Measurements from ENCODE around the gene DAPL1. TPM values are rescaled to one million over a fixed set of nuclear protein-coding genes. Genes with fewer than 3 reads are reported as not detected.

Gene DAPL1, protein sequence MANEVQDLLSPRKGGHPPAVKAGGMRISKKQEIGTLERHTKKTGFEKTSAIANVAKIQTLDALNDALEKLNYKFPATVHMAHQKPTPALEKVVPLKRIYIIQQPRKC
- polyA plus RNA-seq (2013, experiment 1 of 4): not detected
- polyA plus RNA-seq (2013, experiment 2 of 4): not detected
- not detected for polyA plus RNA-seq (2013, experiment 3 of 4)
- 0.69 TPM for polyA plus RNA-seq (2013, experiment 4 of 4)

DNA sequence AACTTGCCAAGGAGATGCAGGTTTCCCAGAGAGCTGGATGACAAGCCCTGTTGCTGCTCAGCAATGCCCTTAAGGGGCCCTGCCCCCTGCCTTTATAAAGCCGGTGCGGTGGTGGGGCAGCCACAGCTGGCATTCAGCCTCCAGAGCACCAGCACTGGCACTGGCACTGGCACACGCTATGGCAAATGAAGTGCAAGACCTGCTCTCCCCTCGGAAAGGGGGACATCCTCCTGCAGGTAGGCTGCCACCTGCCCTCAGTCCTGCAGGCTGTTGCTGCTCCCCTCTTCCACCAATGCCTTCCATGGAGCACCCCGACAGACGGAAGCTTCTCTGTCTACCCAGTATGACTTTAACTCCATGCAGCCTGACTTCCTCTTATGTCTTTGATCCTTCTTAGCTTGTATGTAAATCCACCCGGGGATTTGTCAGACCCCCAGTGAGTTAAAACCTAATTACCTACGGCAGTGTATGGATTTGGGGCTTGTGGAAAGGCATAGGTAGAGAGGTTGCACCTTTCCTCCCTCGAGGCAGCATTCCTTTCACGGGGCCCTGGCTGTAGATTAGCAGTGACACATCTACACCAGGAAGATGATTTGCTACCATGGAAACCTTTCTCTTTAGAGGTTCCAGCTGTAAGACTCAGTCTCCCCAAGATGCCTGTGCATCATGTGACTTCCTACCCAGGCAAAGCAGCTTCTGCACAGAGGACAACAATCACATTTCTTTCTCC is at the start of gene DAPL1:
DAPL1 (plus strand) TSS at position 123 of the 730 bp plus-strand sequence; CDS start at position 179, 56 bp downstream.
- WGBS, 2 experiments: 25 to 32% methylated on average over 10 of the region's 10 CpGs
- Histone ChIP-seq H3K9me3 (ENCODE audit: control insufficient read depth, low read length) (no peaks in the 10 kb centered on the region), H3K27me3 (ENCODE audit: control insufficient read depth, insufficient read depth, low read length, poor library complexity, severe bottlenecking) (no peaks in the 10 kb centered on the region), H3K36me3 (ENCODE audit: control insufficient read depth, insufficient read depth, low read length) (no peaks in the 10 kb centered on the region), H3K4me3 (ENCODE audit: insufficient read depth, low read depth, low read length) (no peak within 1 kb of the TSS), H3K4me1 (ENCODE audit: control insufficient read depth, insufficient read depth, low read length) (peaks cover 24% of the 10 kb centered on the region), H3K27ac (ENCODE audit: insufficient read depth, low read depth, low read length, poor library complexity, severe bottlenecking) (no peak within 1 kb of the TSS)

DNA sequence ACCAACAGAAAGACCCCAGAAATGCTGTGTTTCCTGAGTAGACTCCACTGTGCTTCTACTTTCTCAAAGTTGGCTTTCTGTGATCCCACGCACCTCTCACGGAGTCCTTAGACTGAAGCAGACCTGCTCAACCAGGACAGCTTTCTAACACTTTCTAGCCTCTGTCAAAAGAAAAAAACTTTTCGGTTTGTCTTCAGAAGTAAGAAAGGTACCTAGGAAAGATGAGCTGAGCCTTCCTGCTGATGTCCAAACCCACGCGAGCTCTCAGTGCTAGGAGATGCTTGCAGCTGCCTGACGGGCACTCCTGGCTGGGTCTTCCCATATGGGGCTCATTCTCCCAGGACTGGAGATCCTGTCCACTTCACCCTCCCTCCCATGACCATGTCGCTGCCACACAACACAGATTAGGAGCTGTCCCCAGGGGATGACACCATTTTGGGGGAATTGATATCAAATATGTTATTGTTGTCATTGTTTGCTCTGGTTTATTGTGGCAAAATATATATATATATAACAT is 49.2 kb upstream of the DAPL1 start:
- H3K27ac ChIP-seq (ENCODE audit: insufficient read depth, low read depth, low read length, poor library complexity, severe bottlenecking): peak overlapping the region; percentile 44
- no peaks in the 10 kb centered on the region for H3K27me3 ChIP-seq (ENCODE audit: control insufficient read depth, insufficient read depth, low read length, poor library complexity, severe bottlenecking)
- peaks cover 7% of the 10 kb centered on the region for H3K4me1 ChIP-seq (ENCODE audit: control insufficient read depth, insufficient read depth, low read length)
- 41% methylated on average over 7 of the region's 7 CpGs for WGBS, 2 experiments
- H3K4me3 ChIP-seq (ENCODE audit: insufficient read depth, low read depth, low read length): no peak overlapping the region
- no peaks in the 10 kb centered on the region for H3K36me3 ChIP-seq (ENCODE audit: control insufficient read depth, insufficient read depth, low read length)
- H3K9me3 ChIP-seq (ENCODE audit: control insufficient read depth, low read length): no peaks in the 10 kb centered on the region

DNA sequence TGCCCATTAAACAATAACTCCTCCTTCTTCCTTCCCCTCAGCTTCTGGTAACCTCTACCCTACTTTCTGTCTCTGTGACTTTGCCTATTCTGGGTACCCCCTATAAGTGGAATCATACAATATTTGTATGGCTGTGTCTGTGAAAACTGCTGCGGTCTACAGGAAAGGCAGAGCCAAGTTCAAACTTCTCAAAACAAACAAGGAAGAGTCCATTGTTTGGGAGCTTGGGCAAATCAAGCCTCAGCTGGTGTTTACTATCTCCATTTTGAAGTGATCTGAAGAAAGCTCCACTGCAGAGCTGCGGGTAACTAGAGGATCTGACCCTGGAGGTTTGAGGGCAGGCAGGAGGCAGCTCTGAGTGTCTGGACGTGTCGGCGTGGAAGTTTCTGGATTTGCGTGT is 48.6 kb upstream of the DAPL1 start:
- Histone ChIP-seq H3K27me3 (ENCODE audit: control insufficient read depth, insufficient read depth, low read length, poor library complexity, severe bottlenecking) (no peaks in the 10 kb centered on the region), H3K36me3 (ENCODE audit: control insufficient read depth, insufficient read depth, low read length) (no peaks in the 10 kb centered on the region), H3K4me3 (ENCODE audit: insufficient read depth, low read depth, low read length) (no peak overlapping the region), H3K27ac (ENCODE audit: insufficient read depth, low read depth, low read length, poor library complexity, severe bottlenecking) (no peak overlapping the region), H3K9me3 (ENCODE audit: control insufficient read depth, low read length) (no peaks in the 10 kb centered on the region), H3K4me1 (ENCODE audit: control insufficient read depth, insufficient read depth, low read length) (peaks cover 7% of the 10 kb centered on the region)
- 81 to 86% methylated on average over 6 of the region's 6 CpGs for WGBS, 2 experiments

DNA sequence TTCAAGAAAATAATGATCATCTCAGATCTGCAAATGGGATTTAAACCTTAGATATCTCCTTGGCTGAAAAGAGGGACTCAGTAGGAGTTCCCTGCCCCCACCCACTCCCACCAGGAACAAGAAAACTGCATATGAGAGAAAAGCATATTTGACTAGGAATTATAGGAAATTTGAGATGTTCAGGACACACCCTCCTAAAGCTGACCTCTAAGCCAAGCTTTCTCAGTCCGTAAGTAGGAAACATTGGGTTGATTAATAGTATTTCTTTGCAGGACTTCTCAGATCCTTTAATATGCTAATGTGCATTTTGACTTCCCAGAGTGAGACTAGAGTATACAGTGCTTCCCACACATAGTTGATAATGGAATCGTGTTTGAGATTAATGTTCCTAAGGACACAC is 47.8 kb upstream of the DAPL1 start:
- Histone ChIP-seq H3K9me3 (ENCODE audit: control insufficient read depth, low read length) (no peaks in the 10 kb centered on the region), H3K27me3 (ENCODE audit: control insufficient read depth, insufficient read depth, low read length, poor library complexity, severe bottlenecking) (no peaks in the 10 kb centered on the region), H3K36me3 (ENCODE audit: control insufficient read depth, insufficient read depth, low read length) (no peaks in the 10 kb centered on the region), H3K4me3 (ENCODE audit: insufficient read depth, low read depth, low read length) (no peak overlapping the region), H3K27ac (ENCODE audit: insufficient read depth, low read depth, low read length, poor library complexity, severe bottlenecking) (no peak overlapping the region), H3K4me1 (ENCODE audit: control insufficient read depth, insufficient read depth, low read length) (peaks cover 7% of the 10 kb centered on the region)
- 86 to 88% methylated on average over 2 of the region's 2 CpGs for WGBS, 2 experiments

DNA sequence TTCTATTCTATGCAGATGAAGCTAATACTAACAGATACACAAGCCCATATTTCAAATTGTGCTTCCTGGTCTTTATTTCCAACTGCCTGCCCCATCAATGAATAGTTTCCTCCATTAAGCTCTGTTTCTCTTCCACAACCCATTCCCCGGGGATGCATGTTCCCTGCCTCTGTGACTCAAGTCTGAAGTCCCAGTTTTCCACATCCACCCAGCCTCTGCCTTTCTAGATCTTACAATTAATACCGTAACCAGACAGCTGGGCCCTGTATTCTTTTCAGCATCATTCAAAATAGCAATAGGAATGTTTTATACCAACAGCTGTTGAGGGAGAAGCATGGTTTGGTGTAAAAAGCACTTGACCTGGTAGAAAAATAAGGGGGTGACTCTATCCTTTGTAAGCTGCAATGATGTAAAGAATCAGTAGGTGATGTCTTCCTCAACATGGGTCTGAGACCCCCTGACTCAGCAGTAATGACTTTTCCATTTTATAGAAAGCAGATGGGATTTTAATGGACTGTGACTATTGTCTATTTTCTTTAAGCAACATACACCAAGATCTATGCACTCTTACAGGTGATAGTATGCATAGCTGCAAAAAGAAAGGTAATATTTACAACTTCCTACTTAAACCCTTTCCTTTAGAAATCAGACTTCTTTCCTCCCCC is 46.1 kb upstream of the DAPL1 start:
- 94 to 98% methylated on average over 2 of the region's 2 CpGs for WGBS, 2 experiments
- Histone ChIP-seq H3K4me3 (ENCODE audit: insufficient read depth, low read depth, low read length) (no peak overlapping the region), H3K27ac (ENCODE audit: insufficient read depth, low read depth, low read length, poor library complexity, severe bottlenecking) (no peak overlapping the region), H3K27me3 (ENCODE audit: control insufficient read depth, insufficient read depth, low read length, poor library complexity, severe bottlenecking) (no peaks in the 10 kb centered on the region), H3K9me3 (ENCODE audit: control insufficient read depth, low read length) (no peaks in the 10 kb centered on the region), H3K4me1 (ENCODE audit: control insufficient read depth, insufficient read depth, low read length) (peaks cover 7% of the 10 kb centered on the region), H3K36me3 (ENCODE audit: control insufficient read depth, insufficient read depth, low read length) (no peaks in the 10 kb centered on the region)

DNA sequence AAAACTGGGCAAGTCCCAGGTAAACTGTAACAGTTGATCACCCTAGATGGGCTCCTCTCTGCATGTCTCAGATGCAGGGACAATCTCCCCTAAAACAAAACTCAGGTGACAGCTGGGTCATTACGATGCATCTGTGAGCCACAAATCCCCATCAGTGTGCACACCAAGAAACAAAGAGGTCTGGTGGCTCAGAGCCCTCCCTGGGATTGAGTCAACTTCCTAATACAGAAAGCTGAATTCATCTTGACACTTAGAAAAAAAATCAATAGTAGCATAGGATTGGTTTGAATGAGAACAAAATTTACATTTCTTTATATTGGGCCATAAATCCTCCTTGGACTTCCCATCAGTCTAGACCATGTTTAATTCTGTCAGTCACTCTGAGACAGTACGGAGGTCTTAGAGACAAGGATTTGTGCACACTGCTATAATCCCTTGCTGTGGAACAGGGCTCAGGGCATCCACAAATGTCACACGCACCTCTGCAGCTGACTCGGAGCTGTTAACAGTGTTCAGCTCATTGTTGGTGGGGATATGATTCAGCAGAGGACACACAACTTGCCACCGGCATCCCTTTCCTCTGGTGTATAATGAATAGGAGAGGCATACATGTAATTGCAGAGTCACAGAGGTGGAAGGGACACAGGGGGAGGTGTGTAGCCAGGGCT is 44.5 kb upstream of the DAPL1 start:
- H3K9me3 ChIP-seq (ENCODE audit: control insufficient read depth, low read length): no peaks in the 10 kb centered on the region
- no peaks in the 10 kb centered on the region for H3K27me3 ChIP-seq (ENCODE audit: control insufficient read depth, insufficient read depth, low read length, poor library complexity, severe bottlenecking)
- no peak overlapping the region for H3K4me3 ChIP-seq (ENCODE audit: insufficient read depth, low read depth, low read length)
- WGBS, 2 experiments: 93 to 96% methylated on average over 5 of the region's 5 CpGs
- H3K36me3 ChIP-seq (ENCODE audit: control insufficient read depth, insufficient read depth, low read length): no peaks in the 10 kb centered on the region
- peaks cover 4% of the 10 kb centered on the region for H3K4me1 ChIP-seq (ENCODE audit: control insufficient read depth, insufficient read depth, low read length)
- no peak overlapping the region for H3K27ac ChIP-seq (ENCODE audit: insufficient read depth, low read depth, low read length, poor library complexity, severe bottlenecking)

DNA sequence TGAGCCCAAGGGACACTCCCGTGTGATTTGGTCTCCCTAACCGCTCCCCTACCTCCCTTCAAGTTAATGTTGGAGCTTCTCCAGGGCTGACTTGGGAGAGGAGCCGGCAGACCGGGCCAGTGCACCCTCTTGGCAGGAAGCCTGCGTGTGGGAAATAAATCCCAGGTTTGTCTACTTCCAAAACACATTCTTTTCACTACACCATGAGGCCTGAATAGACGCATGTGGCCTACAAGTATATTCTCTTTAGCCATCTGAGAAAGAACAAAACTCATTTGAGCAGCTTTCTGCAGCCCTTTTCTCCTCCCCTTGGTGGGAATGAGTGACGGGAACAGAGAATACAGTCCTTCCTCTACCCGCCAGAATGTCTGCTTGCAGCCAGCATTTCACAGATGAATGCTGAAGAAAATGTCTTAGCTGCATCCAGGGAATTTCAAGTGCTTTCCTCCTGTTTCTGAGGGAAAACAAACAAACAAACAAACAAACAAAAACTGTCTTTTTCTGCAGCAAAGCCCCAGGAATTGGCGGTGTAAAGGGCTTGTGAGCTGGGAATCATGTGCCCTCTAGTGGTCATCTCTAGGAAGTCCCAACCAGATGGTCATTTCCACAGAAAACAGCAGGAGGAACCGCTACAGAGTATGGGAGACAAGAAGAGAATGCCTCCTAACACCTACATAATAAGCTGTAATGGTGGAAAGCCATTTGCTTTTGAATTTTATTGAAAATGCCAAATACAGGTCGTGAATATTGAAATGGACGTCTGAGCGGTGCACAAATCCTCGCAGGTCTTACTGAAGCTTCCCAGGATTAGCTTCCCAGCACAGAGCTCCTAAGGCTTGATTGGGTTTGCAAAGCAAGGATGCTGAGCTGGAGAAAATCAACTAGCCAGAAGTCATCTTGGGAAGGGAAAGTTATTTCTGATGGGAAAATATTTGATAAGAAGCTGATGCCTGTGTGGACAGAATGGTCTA is 41.2 kb upstream of the DAPL1 start:
- H3K9me3 ChIP-seq (ENCODE audit: control insufficient read depth, low read length): no peaks in the 10 kb centered on the region
- H3K36me3 ChIP-seq (ENCODE audit: control insufficient read depth, insufficient read depth, low read length): no peaks in the 10 kb centered on the region
- no peaks in the 10 kb centered on the region for H3K27me3 ChIP-seq (ENCODE audit: control insufficient read depth, insufficient read depth, low read length, poor library complexity, severe bottlenecking)
- H3K27ac ChIP-seq (ENCODE audit: insufficient read depth, low read depth, low read length, poor library complexity, severe bottlenecking): no peak overlapping the region
- no peaks in the 10 kb centered on the region for H3K4me1 ChIP-seq (ENCODE audit: control insufficient read depth, insufficient read depth, low read length)
- no peak overlapping the region for H3K4me3 ChIP-seq (ENCODE audit: insufficient read depth, low read depth, low read length)
- 50 to 53% methylated on average over 13 to 14 of the region's 14 CpGs for WGBS, 2 experiments

DNA sequence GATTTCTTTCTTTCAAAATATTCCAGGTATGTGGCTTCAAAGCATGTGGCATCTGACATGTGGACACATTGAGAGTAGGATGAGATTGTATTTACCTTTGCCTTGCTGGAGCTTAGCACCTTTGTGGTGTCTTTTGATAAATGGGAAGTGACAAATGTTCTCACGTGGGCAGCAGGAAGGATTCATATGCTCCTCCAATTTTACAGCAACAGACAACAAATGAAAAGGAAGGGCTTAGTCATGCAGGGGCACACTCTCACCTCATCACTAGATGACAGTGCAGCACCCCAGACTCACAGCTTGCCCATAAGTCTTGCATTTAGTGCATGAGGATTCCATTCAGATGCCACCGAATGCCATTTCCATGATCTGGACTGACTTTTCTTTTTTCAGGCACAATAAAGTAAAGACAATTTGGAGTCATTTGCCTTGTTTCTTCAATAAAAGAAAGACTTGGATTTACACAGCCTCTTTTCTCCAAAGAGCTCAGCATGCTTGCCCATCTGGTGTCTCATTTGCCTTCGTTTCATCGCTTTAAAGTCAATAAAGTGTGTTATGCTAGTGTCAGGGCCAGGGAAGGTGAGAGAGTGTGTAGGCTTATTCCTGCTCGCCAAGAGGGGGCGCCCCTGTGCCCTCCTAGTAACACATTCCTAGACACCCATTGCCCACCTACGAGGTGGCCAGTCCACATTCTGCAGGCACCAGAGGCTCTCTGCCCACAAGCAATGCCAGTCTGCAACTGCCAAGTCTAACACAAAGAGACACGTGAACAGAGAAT is 39.6 kb upstream of the DAPL1 start:
- 66 to 69% methylated on average over 8 of the region's 8 CpGs for WGBS, 2 experiments

DNA sequence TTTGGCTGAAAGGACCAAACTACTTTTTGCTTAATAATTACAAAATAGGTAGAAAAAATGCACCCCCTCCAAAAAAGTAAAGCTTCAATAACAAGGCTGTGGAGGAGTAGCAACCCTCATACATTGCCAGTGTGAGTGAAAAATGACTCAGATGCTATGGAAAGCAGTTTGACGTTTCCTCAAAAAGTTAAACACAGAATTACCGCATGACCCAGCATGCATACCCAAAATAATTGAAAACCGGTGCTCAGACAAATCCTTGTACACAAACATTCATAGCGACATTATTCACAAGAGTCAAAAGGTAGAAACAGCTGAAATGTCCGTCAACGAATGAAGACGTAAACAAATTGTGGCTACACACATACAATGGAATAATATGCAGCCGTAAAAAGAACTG is 38.8 kb upstream of the DAPL1 start:
- H3K4me1 ChIP-seq (ENCODE audit: control insufficient read depth, insufficient read depth, low read length): no peaks in the 10 kb centered on the region
- H3K4me3 ChIP-seq (ENCODE audit: insufficient read depth, low read depth, low read length): no peak overlapping the region
- H3K36me3 ChIP-seq (ENCODE audit: control insufficient read depth, insufficient read depth, low read length): no peaks in the 10 kb centered on the region
- WGBS, 2 experiments: 97 to 99% methylated on average over 8 of the region's 8 CpGs
- no peaks in the 10 kb centered on the region for H3K27me3 ChIP-seq (ENCODE audit: control insufficient read depth, insufficient read depth, low read length, poor library complexity, severe bottlenecking)
- no peak overlapping the region for H3K27ac ChIP-seq (ENCODE audit: insufficient read depth, low read depth, low read length, poor library complexity, severe bottlenecking)
- H3K9me3 ChIP-seq (ENCODE audit: control insufficient read depth, low read length): no peaks in the 10 kb centered on the region

More for the DNA sequence above, 39.6 kb upstream of the DAPL1 start:
- Histone ChIP-seq H3K36me3 (ENCODE audit: control insufficient read depth, insufficient read depth, low read length) (no peaks in the 10 kb centered on the region), H3K4me3 (ENCODE audit: insufficient read depth, low read depth, low read length) (no peak overlapping the region), H3K27ac (ENCODE audit: insufficient read depth, low read depth, low read length, poor library complexity, severe bottlenecking) (no peak overlapping the region), H3K4me1 (ENCODE audit: control insufficient read depth, insufficient read depth, low read length) (no peaks in the 10 kb centered on the region), H3K9me3 (ENCODE audit: control insufficient read depth, low read length) (no peaks in the 10 kb centered on the region), H3K27me3 (ENCODE audit: control insufficient read depth, insufficient read depth, low read length, poor library complexity, severe bottlenecking) (no peaks in the 10 kb centered on the region)

Data from ectodermal cell (in vitro differentiated cells).